LoVo (cell line): ENCODE measurements around the gene ZNF407.

Source experiments
- DNase-seq: peaks from one replicate; pipeline ENCODE4 v3.0.0-alpha.2; 2016; ENCODE audit warnings: low spot score

ZNF407 gene

GRCh38 chr18:74579496-74580065 lies 18.1 kb upstream of the ZNF407 start:
- no peak for DNase-seq

- no peak for DNase-seq
Observed at GRCh38 chr18:74582642-74583041, 15.0 kb upstream of the ZNF407 start.

GRCh38 chr18:74587441-74587840 lies 10.2 kb upstream of the ZNF407 start:
- no peak for DNase-seq

- DNase-seq, result no peak
Observed at GRCh38 chr18:74589021-74589420, 8.6 kb upstream of the ZNF407 start.

GRCh38 chr18:74589811-74590210 lies 7.9 kb upstream of the ZNF407 start:
- no peak for DNase-seq

- no peak for DNase-seq
Observed at GRCh38 chr18:74590671-74591070, 7.0 kb upstream of the ZNF407 start.

- DNase-seq, result no peak
Observed at GRCh38 chr18:74595431-74595830, 2.2 kb upstream of the ZNF407 start.

GRCh38 chr18:74597034-74597661 lies 522 bp upstream of the ZNF407 start:
- DNase-seq, result peak; percentile 52

- DNase-seq, result peak; percentile 39
Observed at GRCh38 chr18:74598350-74599001, 806 bp downstream of the ZNF407 start.

GRCh38 chr18:74604361-74604760 lies 6.7 kb downstream of the ZNF407 start:
- no peak for DNase-seq

GRCh38 chr18:74604774-74605173 lies 7.1 kb downstream of the ZNF407 start:
- DNase-seq, result no peak

GRCh38 chr18:74608681-74609080 lies 11.0 kb downstream of the ZNF407 start:
- no peak for DNase-seq

- DNase-seq, result no peak
Observed at GRCh38 chr18:74609535-74609934, 11.9 kb downstream of the ZNF407 start.

GRCh38 chr18:74610051-74610615 lies 12.5 kb downstream of the ZNF407 start:
- DNase-seq, result no peak

- no peak for DNase-seq
Observed at GRCh38 chr18:74610860-74611259, 13.2 kb downstream of the ZNF407 start.

GRCh38 chr18:74611765-74612164 lies 14.1 kb downstream of the ZNF407 start:
- DNase-seq, result no peak

- no peak for DNase-seq
Observed at GRCh38 chr18:74613381-74613780, 15.7 kb downstream of the ZNF407 start.

GRCh38 chr18:74616494-74616893 lies 18.8 kb downstream of the ZNF407 start:
- no peak for DNase-seq

GRCh38 chr18:74617486-74617885 lies 19.8 kb downstream of the ZNF407 start:
- no peak for DNase-seq

- DNase-seq, result no peak
Observed at GRCh38 chr18:74622072-74622471, 24.4 kb downstream of the ZNF407 start.

GRCh38 chr18:74623047-74623816 lies 25.6 kb downstream of the ZNF407 start:
- DNase-seq, result no peak

- no peak for DNase-seq
Observed at GRCh38 chr18:74624466-74624865, 26.8 kb downstream of the ZNF407 start.

- no peak for DNase-seq
Observed at GRCh38 chr18:74625157-74625556, 27.5 kb downstream of the ZNF407 start.
